Endothelial cell of umbilical vein (primary cell): Measurements from ENCODE around the gene SRP9. TPM values are rescaled to one million over a fixed set of nuclear protein-coding genes. Genes with fewer than 3 reads are reported as not detected.

Source experiments
- BruUV-seq: library from RNA; stranded (reverse); fragments of 400-500 nt; replicated peaks from 2 replicates; lab custom pipeline; 2021; lab: Mats Ljungman, UMichigan
- CTCF ChIA-PET: fragments of 300-600, 350-600 bp; sonication (Branson Sonifier 250); formaldehyde crosslinking; loops from one replicate; lab custom pipeline; 2021; ENCODE audit warnings: antibody characterized with exemption, inconsistent platforms; lab: Charles Lee
- POLR2A ChIA-PET: fragments of 300-600, 350-600 bp; sonication (Branson Sonifier 250); formaldehyde crosslinking; loops from one replicate; lab custom pipeline; 2021; ENCODE audit warnings: antibody characterized with exemption, inconsistent platforms; lab: Charles Lee
- DNase-seq: peaks from one replicate; pipeline ENCODE4 v3.0.0-alpha.2; 2011; ENCODE audit warnings: low read depth, low spot score
- FAIRE-seq: peaks from 2 replicates; lab custom pipeline; 2011; peaks lifted over from hg19 to GRCh38; lab: Jason Lieb, UNC
- H2AFZ ChIP-seq: 2 replicates; pipeline ENCODE4 v1.6.0; 2012; ENCODE audit warnings: low read depth, low read length, control low read depth, inconsistent platforms
- H3K27ac ChIP-seq: 2 replicates; pipeline ENCODE4 v1.5.1; 2011; ENCODE audit warnings: low read depth, mild to moderate bottlenecking, control low read depth, low read length, moderate library complexity; ENCODE audit not compliant: insufficient read depth
- H3K27me3 ChIP-seq, 2 experiments: 2 replicates each; pipeline versions ENCODE4 v1.6.0 to v1.6.1; 2011; ENCODE audit warnings: low read length in 2 of 2, mixed read lengths in 1 of 2; ENCODE audit not compliant: control insufficient read depth in 2 of 2, insufficient read depth in 2 of 2
- H3K36me3 ChIP-seq, 2 experiments: 2 replicates in 1 of 2; 3 replicates in 1 of 2; pipeline ENCODE4 v1.5.1; 2011; ENCODE audit warnings: low read length in 2 of 2, mild to moderate bottlenecking in 1 of 2, moderate library complexity in 1 of 2; ENCODE audit not compliant: control insufficient read depth in 2 of 2, insufficient read depth in 2 of 2; ENCODE audit errors: extremely low read depth in 1 of 2
- H3K4me1 ChIP-seq: 3 replicates; pipeline ENCODE4 v1.5.1; 2011; ENCODE audit warnings: mild to moderate bottlenecking, low read length; ENCODE audit not compliant: control insufficient read depth, insufficient read depth; ENCODE audit errors: extremely low read depth
- H3K4me2 ChIP-seq: 2 replicates; pipeline ENCODE4 v1.6.1; 2011; ENCODE audit warnings: low read length, control low read depth, mixed read lengths; ENCODE audit not compliant: insufficient read depth
- H3K4me3 ChIP-seq, 3 experiments: fragments of 200-600 bp in 1 of 3; sonication (generic), shearing (Covaris generic) in 1 of 3; replicated peaks in 1 of 3; 2 replicates each; pipeline ENCODE4 v1.5.1; 2011 to 2016; ENCODE audit warnings: control low read depth in 3 of 3, low read length in 3 of 3, mild to moderate bottlenecking in 2 of 3, inconsistent platforms in 1 of 3, low read depth in 1 of 3, moderate library complexity in 1 of 3; ENCODE audit not compliant: insufficient read depth in 1 of 3
- H3K79me2 ChIP-seq: 2 replicates; pipeline ENCODE4 v1.6.0; 2012; ENCODE audit warnings: low read length, inconsistent platforms; ENCODE audit not compliant: control insufficient read depth, insufficient read depth
- H3K9ac ChIP-seq: replicated peaks from 2 replicates; pipeline ENCODE3; 2011; ENCODE audit warnings: low read length, control low read depth; ENCODE audit not compliant: insufficient read depth; ENCODE audit errors: extremely low read depth
- H3K9me1 ChIP-seq: replicated peaks from 3 replicates; pipeline ENCODE4 v1.6.0; 2011; ENCODE audit warnings: mild to moderate bottlenecking, low read length; ENCODE audit not compliant: control insufficient read depth, insufficient read depth; ENCODE audit errors: extremely low read depth
- H3K9me3 ChIP-seq: replicated peaks from 2 replicates; pipeline ENCODE4 v1.5.1; 2012; ENCODE audit warnings: low read length, inconsistent platforms; ENCODE audit not compliant: control insufficient read depth, insufficient read depth
- H4K20me1 ChIP-seq: replicated peaks from 2 replicates; pipeline ENCODE3; 2011; ENCODE audit warnings: mild to moderate bottlenecking, low read length; ENCODE audit not compliant: control insufficient read depth, insufficient read depth; ENCODE audit errors: extremely low read depth
- FOS ChIP-seq: IDR thresholded peaks from 2 replicates; pipeline ENCODE4 v1.6.1; 2011; ENCODE audit warnings: mild to moderate bottlenecking, low read length, moderate library complexity, borderline replicate concordance; ENCODE audit not compliant: insufficient read depth
- GATA2 ChIP-seq: IDR thresholded peaks from 2 replicates; pipeline ENCODE4 v1.7.0; 2011; ENCODE audit warnings: low read depth, mild to moderate bottlenecking, moderate library complexity, mixed read lengths, low read length; ENCODE audit not compliant: insufficient read length, insufficient read depth
- JUN ChIP-seq: IDR thresholded peaks from 2 replicates; pipeline ENCODE4 v1.6.1; 2011; ENCODE audit warnings: borderline replicate concordance, low read depth; ENCODE audit not compliant: insufficient read length, insufficient read depth
- POLR2A ChIP-seq: IDR thresholded peaks from 2 replicates; pipeline ENCODE4 v1.6.1; 2012; ENCODE audit warnings: low read depth, mild to moderate bottlenecking, control low read depth, low read length
- POLR2AphosphoS5 ChIP-seq: IDR thresholded peaks from 2 replicates; pipeline ENCODE4 v1.6.1; 2012; ENCODE audit warnings: low read depth, mild to moderate bottlenecking, control low read depth, low read length, moderate library complexity; ENCODE audit not compliant: insufficient read depth
- dilution Hi-C: fragments of 300-500 bp; cut with MboI; formaldehyde crosslinking; loops from one replicate; pipeline ENCODE4 v1.15.0; 2019; ENCODE audit warnings: low sequenced_read_pairs; ENCODE audit not compliant: extremely low pct_ligation_motif_present
- intact Hi-C: fragments of 100-400 bp; cut with micrococcal nuclease; formaldehyde crosslinking; loops from one replicate; pipeline ENCODE4 v1.10.0; 2022
- polyA plus RNA-seq, 4 experiments: library from polyadenylated mRNA; depleted of rRNA in 3 of 4; stranded (reverse) in 3 of 4; unstranded in 1 of 4; fragments of >200 nt; gene quantifications; 2 replicates each; pipeline versions ENCODE4 v1.2.1 to v1.2.3, GENCODE V29; 2011 to 2012; ENCODE audit warnings: missing spikeins in 1 of 4
- total RNA-seq: library from RNA; stranded (reverse); gene quantifications from 2 replicates; pipeline ENCODE4 v1.2.3, GENCODE V29; 2021

SRP9 gene
- total and polyA plus RNA-seq, 2 donors (not counting 3 experiments of a cell fraction or from before 2014, with no cell fraction given): 283 to 384 TPM

DNA sequence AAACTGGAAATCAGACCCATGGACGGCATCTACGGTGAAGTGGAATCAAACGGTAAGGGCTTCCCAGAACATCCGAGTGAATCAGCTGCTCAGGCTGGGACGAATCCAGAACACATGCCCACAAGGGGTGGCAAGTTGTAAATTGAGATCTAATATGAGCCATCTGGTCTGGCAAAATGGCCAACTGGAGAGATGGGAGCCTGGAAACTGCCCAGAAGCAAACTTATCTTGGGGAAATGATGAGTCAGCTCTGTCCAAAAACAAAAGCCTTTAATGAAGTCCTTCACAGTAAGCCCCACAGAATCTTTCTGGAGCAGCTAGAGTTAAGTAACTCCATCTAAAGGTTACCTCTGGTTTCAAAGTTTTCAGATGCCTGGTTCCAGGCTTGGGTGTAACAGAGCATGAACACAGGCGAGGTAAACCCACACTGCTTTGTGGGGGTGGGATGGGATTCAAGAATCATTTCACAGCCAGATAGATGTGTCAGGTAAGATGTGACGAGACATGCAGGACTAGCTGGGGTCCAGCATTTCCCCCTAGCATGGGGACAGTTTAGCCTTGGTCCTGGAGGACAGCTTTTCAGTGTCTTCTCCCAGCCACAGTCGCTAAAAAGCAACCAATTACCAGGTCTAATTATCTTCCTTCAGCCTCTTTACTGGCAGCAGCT lies 10.5 kb upstream of the SRP9 start:
- Histone ChIP-seq H3K27ac (peak overlapping the region; percentile 58), H4K20me1 (no peaks in the 10 kb centered on the region), H3K36me3 (no peaks in the 10 kb centered on the region), H3K9me3 (no peaks in the 10 kb centered on the region), H3K4me3 (no peak overlapping the region), H3K9ac (no peak overlapping the region), H2AFZ (peak overlapping the region; percentile 74), H3K4me2 (peak overlapping the region; percentile 23), H3K4me1 (peaks cover 47% of the 10 kb centered on the region), H3K79me2 (no peaks in the 10 kb centered on the region), H3K9me1 (no peaks in the 10 kb centered on the region), H3K27me3 (no peaks in the 10 kb centered on the region)
- intact Hi-C loops: loop anchor here (1.0 kb wide), 1 partner anchor 112 kb away; no protein-coding TSS in a partner anchor
- no TSS peak for BruUV-seq
- DNase-seq: peak; percentile 84
- TF ChIP-seq FOS (peak; percentile 72), GATA2 (peak; percentile 70), POLR2AphosphoS5 (peak; percentile 32), JUN (peak; percentile 50), POLR2A (no peak)
- POLR2A ChIA-PET: interaction anchor here (1.0 to 1.5 kb wide), 2 partner anchors 10 to 112 kb away, joined by 4 read pairs; partner anchors contain the start of gene SRP9
- dilution Hi-C loops: no loop called here
- peak; percentile 97 for FAIRE-seq
- CTCF ChIA-PET: interaction anchor here (0.7 to 3.1 kb wide), 13 partner anchors 10 to 292 kb away, joined by 3 to 20 read pairs (median 5); partner anchors contain the start of genes ENAH and SRP9
